ENCODE data around the gene SLA2.

- TF ChIP-seq ZFX (IDR thresholded peaks at IDR 0.05), result no peak
- TF ChIP-seq CTCF (conservative IDR thresholded peaks at IDR 0.05), result no peak
Observed at GRCh38 chr20:36576081-36576445, 69.9 kb downstream of the SLA2 start.
